Measurements from ENCODE around the gene GGTLC1.
"Not testable (repeated sequence)": the region's sequence is repeated elsewhere in the genome, so short reads cannot be mapped to it uniquely, and the experiment has no call there.

GGTLC1 gene

DNA sequence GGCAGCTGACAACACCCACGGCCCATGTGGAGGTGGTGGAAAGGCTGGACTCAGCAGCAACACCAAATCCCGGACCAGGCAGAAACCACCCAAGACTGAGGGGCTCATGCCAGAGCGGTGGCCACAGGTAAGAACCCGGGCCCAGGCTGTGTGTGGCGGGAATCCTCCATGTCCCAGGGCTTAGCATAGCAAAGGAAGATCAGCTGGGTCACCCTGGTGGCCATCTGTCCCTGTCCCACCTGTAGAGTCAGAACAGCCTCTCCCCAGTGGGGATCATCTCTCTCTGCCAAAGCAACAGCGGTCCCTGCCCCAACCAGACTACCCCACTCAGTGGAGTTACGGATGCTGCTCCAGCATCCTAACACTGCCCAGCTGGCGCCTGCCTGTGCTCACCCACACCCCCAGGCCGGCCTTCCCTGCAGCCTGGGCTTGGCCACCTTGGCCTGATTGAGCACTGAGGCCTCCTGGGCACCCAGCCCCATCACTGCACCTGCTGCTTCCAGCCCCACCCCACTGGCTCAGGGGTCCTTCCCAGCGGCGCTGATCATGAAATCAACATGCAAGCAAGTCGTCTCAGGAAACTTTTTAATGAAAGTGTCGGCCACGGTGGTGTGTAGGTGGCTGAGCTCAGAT, 5.5 kb upstream of the GGTLC1 start:
- not testable (repeated sequence) for DNase-seq (ENCODE audit: low read depth, low spot score)

DNA sequence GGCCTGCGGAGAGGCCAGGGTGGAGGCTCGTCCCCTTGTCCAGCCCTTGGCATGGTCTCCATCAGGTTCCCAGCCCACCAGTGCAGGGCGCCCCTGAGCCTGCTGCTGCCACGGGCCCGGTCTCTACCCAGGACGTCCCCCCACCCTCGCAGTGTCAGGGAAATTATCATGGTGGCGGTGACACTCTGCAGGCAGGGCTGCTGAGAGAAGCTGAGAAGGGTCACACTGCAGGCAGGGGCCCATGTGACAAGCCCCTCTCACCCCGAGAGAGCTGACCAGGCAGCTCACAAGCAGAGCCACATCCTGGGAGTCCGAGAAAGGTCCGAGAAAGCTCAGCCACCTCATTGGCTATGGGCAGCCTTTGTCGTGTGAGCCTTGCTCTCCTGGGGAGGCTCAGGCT, 4.9 kb upstream of the GGTLC1 start:
- not testable (repeated sequence) for DNase-seq (ENCODE audit: low read depth, low spot score)

DNA sequence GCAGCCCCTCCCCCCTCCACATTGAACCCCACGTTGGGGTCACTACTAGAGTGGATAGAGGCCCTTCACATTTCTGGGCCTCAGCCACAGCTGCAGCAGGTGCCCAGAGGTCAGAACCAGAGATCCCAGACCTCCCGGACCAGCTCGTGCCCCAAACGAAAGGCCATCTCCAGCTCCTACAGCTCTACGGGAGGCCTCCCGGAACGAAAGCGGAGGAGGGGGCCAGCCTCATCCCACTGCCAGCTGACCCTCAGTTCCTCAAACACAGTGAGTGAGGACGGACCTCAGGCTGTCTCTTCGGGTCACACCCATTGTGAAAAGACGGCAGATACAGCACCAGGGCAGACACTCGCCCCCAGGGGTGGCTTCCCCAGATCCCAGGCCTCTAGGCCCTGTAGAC, 1.7 kb upstream of the GGTLC1 start:
- not testable (repeated sequence) for DNase-seq (ENCODE audit: low read depth, low spot score)

DNA sequence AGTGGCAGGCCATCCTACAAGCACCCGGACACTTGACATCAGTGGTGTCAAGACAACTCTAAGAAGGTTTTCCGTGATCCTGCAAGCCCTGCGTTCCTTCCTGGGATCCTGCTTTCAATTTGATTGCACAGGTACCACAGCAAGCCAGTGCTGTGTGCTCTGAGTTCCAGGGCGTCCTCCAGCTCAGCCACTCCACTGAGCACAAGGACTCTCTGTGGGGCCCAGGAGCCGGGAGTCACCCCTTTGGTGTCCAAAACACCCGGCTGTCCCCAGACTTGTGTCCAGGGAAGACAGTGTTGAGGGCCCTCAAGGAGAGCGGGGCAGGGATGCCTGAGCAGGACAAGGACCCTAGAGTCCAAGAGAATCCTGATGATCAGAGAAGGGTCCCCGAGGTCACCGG, 387 bp upstream of the GGTLC1 start:
- DNase-seq (ENCODE audit: low read depth, low spot score), result not testable (repeated sequence)

DNA sequence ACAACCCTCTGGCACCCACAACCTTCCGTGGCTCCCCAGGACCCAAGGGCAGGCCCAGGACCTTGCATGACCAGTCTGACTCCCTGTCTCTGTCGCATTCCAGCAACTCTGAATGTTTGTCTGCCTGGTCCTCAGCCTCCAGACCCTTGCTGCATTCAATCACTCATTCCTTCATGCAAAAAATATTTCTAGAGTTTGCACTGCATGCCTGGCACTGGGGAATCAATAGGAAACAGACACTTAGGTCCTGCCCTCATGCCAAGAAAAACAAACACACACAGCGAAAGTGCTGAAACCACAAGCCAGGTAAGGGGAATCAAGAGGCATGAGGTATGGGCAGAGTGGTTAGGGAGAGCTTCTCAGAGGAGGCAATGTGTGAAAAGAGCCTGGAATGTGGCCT, 1.9 kb downstream of the GGTLC1 start:
- DNase-seq (ENCODE audit: low read depth, low spot score), result not testable (repeated sequence)

DNA sequence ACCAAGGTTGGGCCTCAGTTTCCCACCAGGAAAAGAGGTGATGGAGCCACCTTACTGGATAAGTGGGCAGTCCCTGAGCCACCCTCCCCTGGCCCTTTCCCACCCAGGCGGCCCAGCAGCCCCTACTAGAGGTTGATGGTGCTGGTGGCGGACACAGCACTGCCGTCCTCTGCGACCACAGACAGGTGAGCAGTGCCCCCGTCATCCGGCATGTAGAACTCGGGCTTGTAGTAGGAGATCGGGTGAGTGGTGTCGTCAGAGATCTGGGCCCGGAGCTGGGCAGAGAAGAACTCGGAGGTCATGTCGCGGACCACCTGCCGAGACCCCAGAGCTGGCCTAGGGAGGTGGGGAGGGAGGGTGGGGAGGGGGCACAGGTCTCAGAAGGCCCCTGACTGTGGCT, 2.3 kb downstream of the GGTLC1 start:
- DNase-seq (ENCODE audit: low read depth, low spot score), result not testable (repeated sequence)

DNA sequence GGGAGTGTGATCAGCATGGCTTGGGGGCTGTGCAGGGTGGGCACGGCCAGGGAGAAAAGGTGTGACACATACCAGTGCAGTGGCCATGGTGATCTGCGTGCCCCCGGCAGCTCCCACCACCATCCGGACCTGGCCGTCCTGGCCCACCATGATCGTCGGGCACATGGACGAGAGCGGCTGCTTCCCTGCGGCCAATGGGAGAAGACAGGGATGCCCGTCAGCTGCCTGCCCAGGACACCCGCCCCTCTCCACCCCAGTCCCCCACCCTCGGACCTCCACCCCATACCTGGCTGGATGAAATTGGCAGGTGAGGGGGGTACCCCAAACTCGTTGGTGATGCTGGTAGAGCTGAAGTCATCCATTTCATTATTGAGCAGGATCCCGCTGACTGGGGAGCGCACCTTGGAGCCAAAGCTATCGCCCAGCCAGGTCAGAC, 2.8 kb downstream of the GGTLC1 start:
- not testable (repeated sequence) for DNase-seq (ENCODE audit: low read depth, low spot score)

DNA sequence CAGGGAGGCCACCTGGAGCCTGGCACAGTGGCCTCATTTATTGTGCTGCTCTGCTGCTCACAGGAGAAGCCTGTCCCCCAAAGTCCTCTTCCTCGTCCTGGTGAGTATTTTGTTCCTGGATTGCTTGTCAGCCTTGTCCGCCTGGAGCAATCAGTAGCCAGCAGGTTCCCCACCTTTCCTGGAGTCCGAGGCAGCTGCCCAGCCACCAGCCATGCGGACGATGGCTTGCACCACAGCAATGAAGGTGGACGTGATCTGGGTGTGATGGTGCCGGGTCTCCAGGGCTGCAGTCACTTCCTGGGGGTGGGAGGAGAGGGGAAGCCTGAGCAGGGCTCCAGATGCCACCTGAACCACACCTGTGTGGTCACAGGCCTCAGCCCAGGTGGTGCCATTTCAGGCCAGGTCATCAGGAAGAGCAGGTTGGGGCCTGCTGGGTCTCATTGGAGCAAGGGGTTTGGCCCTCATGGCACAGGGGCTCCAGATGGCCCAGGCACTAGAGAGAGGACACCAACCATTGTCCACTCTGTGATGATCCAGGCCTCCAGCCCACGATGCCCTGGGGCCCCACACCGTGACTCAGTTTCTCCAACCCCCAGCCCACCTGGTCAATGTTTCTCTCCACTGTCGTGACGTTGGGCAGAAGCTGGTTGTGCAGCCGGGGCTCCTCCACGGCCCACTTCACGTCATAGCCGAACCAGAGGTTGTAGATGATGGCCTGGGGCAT, 3.4 kb downstream of the GGTLC1 start:
- not testable (repeated sequence) for DNase-seq (ENCODE audit: low read depth, low spot score)

DNA sequence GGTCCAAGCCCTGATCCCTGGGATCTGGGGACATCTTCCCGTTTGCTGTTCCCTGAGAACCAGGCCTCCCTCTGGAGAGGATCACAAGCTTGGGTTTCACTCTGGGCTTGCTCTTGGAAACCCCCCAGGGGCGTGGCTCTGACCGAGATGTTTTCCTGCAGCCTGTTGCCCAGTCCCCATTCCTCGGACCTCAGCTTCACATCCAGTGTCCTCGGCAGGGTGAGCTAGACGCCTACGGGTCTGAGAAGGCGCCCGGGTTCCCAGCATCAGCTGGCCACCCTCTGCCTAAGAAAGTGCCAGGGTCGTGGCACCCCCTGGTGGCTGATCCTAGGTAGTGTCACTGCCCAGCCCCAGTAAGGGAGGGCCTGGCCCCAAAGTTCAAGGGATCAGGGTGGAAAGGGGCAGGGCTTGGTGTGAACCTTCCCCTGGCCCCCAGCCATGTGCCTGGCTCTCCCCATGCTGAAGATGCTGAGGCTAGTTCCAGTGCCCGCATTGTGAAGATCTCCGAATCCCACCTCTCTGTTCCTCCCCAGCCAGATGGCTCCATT, 4.0 kb downstream of the GGTLC1 start:
- not testable (repeated sequence) for DNase-seq (ENCODE audit: low read depth, low spot score)

DNA sequence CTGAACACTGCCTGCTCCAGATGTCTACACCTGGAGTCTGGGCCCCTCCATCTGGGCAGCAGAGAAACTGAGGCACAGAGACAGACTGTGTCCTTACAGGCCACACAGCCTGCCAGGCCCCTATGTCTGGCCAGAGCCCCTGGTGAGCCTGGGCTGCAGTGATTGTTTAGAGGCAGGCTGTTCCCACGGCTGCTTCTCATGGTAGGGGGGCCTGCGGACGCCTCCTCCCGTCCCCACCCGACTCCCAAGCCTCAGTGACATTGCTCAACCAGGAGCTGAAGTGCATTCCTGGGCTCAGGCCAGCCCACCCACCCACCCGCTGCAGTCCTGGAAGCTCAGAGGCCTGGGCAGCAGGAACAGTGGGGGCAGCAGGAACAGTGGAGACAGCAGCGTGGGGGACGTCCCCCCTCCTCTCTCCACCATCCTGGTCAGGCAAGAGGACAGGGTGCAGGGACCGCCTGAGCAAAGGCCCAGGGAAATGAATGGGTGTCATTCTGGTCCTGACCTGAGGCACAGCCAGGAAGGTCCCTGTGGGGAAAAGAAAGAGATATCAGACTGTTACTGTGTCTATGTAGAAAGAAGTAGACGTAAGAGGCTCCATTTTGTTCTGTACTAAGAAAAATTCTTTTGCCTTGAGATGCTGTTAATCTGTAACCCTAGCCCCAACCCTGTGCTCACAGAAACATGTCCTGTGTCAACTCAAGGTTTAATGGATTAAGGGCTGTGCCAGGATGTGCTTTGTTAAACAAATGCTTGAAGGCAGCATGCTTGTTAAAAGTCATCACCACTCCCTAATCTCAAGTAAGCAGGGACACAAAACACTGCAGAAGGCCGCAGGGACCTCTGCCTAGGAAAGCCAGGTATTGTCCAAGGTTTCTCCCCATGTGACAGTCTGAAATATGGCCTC, 6.2 kb downstream of the GGTLC1 start:
- DNase-seq (ENCODE audit: low read depth, low spot score), result not testable (repeated sequence)

DNA sequence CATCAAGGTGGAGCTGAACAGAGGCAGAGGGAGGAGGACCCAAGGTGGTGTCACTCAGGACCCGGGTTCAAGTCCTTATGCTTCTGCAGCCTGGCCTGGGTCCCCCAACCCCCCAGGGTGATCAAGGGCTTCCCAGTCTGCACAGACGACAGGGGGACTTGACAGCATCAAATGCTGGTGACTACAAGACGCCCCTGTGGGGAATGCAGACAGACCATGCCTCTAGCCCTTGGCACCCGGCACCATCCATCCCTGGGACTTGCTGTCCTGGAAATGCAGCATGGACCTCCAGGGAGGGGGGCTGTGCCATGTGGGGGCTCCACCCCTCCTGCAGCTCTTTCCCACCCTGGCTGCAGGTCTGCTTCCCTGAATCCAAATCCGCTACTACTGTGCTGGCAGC, 7.1 kb downstream of the GGTLC1 start:
- not testable (repeated sequence) for DNase-seq (ENCODE audit: low read depth, low spot score)

DNA sequence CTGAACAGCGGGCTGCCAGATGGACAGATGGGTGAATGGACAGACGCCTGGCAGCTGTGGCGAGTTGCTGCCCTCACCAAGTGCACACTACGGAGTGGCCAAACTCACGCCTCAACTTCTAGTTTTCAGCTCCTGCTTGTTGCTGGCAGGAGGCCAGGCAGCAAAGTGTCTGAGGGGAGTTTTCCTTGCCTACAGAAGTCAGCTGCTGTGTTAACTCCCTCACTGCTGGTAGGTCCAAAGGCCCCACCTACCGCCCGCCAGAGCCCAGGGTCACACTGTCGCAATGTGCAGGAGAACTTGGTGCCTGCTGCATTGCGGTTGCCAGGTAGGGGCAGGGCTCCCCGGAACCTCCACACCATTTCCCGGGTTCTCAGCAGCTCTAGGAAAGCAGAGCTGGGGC, 7.6 kb downstream of the GGTLC1 start:
- not testable (repeated sequence) for DNase-seq (ENCODE audit: low read depth, low spot score)

DNA sequence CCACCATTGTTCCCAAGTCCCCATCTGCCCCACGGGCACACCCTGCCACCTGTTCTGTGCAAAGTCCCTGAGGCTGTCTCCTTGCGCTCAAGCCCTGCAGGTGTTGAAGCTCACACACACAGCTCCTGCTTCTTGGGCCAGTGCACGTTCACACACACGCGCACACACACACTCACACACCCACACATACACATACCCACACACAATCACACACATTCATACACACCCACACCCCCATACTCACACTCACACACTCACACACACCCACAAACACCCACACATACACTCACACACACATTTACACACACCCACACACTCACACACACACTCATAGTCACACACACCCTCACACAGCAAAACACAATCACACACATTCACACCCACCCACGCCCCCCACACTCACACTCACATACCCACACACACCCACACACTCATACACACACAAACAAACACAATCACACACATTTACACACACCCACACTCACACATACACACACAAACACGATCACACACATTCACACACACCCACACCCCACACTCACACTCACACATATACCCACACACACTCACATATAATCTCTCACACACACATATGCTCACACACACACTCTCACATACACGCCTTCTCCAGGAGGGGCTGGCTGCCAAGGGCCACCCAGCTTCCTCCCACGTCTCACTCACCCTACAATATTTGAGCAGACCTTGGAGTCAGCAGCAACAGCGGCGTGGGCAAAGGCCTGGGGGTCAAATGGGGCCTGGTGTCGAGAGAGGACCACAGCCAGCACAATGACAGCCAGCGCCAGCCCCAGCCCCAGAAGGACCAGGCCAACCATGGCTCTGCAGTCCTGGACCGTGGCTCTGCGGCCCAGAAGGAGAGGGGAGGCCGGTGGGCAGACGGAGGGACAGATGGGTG, 8.4 kb downstream of the GGTLC1 start:
- DNase-seq (ENCODE audit: low read depth, low spot score), result not testable (repeated sequence)

DNA sequence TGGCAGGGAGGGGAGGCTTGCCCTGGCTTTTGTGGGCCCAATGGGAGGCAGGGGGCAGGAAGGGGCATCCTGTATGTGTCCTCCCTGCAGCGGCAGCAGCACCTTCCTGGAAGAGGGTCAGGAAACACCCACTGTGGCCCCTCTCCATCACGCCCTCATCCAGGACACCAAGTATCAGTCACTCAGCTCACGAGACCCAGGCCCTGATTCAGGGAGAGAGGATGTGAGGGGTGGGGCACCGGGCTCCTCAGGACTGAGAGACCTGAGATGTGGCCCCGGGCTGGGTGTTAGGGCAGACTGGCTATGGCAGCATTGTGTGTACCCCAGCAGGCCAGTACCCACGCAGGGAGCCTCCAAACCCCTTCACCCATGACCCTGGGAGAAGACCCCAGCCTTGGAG, 9.2 kb downstream of the GGTLC1 start:
- not testable (repeated sequence) for DNase-seq (ENCODE audit: low read depth, low spot score)

DNA sequence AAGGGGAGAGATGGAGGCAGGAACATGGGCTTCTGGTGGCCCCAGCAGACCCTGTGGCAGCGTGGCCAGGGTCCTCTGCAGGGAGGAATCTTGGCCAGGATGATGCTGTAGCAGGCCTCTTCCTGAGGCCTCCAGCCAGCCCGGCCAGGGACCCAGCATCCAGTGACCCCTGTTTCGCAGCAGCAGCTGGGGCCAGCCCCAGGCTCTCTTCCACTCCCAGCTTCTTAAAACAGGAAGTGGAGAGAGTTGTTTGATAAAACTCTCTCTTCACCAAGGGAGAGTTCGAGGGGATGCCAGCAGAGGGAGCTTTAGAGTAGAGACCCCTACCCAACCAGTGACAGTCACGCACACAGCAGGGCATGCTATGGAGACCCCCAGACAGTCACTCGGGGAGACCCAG, 10.1 kb downstream of the GGTLC1 start:
- DNase-seq (ENCODE audit: low read depth, low spot score), result not testable (repeated sequence)

DNA sequence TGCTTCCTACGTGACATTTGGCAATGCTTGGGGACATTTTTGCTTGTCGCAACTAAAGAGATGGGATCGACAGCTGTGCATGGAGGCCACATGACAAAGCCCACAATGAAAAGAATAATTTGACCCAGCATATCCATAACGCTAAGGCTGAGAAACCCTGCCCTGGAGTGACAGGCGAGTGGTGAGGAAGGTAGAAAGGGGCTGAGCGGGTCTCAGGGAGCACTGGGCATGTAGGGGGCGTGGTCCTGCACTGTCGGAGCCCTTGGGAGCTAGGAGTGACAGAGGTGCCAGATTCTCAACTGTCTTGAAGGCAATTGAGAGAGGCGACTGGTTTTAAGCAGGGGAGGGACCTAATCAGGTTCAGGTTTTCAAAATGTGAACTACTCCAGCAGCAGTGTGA, 13.6 kb downstream of the GGTLC1 start:
- DNase-seq (ENCODE audit: low read depth, low spot score), result no peak

DNA sequence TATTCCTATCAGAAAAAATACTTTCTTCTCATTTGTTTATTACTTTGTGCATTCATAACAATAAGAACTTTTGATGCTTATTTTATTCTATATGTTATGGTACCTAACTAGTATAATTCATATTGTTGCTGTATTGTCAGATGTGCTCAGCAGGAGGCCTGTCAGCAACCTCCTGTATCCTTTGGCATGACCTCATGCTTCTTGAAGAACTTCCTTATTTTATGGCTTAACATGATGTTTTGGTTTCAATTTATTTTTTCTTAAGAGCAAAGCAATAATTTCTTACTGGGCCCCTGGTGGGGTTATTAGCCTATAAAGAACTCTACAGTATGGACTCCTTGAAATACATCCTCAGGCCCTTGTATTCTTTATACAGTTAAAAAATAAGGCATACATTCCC, 17.3 kb downstream of the GGTLC1 start:
- DNase-seq (ENCODE audit: low read depth, low spot score), result no peak

DNA sequence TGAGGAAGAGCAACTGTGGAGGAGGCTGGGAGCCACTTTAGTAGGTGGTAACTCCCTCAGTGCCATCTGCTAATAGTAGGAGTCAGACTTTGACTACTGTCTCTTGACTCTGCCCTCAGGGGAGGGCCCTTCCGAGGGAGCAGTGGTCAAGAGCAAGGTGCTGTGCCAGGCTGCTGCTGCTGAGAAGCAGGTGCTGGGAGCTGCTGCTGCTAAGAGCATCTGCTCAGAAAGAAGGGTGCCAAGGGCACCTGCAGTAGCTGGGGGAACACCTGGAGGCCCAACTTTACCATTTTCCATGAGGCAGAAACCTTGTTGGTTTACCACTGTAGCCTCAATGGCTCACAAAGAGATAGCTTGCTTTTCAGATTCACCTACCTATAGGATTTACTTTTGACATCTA, 18.5 kb downstream of the GGTLC1 start:
- DNase-seq (ENCODE audit: low read depth, low spot score), result no peak

DNA sequence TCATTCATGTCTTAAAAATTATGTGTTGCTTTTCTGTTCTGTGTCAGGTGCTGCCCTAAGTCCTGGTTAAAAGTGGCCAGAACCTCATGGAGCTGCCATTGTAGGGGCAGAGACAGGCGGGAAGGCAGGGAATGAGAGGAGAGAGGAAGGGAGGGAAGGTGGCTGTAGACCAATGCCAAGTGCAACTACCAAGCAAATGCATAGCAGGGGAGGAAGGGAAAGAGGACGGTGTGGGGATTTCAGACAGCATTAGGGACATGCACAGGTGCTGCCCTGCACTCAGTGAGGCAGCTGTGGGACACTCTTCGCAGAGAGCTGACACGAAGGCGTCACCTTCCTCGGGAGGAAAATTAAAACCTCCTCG, 21.0 kb downstream of the GGTLC1 start:
- DNase-seq (ENCODE audit: low read depth, low spot score), result no peak

DNA sequence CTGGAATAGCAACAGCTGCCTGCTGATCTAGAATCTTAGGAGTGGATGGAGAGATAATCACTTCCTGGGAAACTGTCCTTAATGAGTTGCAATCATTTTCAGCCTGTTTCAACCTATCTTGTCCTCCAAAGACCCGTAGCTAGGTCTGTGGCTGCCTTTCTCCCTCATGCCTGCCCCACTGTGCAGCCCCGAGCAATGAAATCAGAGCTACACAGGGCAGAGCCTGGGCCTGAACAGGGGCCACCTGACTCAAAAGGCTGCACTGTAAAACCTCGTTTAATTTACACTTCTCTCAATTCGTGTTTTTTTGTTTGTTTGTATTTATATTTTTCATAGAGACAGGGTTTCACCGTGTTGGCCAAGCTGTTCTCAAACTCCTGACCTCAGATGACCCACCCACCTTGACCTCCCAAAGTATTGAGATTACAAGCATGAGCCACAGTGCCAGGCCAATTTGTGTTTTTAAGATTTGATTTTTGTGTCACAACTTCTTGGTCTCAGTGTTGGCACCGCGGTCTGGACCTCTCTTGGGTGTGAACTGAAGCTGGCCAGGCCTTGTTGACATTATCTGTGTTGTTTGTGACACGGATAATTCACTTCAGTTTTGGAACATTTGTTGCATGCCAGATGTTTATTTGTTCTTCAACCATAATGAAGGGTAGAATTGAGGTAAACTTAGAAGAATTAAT, 21.5 kb downstream of the GGTLC1 start:
- DNase-seq (ENCODE audit: low read depth, low spot score), result no peak

All from iPS DF 19.7 (cell line).